Spinal cord (tissue), 10 donors: ENCODE results near the gene PAPSS2. TPM values are rescaled to one million over a fixed set of nuclear protein-coding genes. Genes with fewer than 3 reads are reported as not detected.
A peak's percentile ranks its signal among the peaks of the same experiment; 100 is the strongest.

Experiments
- DNase-seq, 6 donors: peaks; one replicate each; pipeline versions ENCODE4 v3.0.0 to v3.0.0-alpha.2; 2013 to 2015; ENCODE audit warnings: low spot score in 6 of 6, low read depth in 4 of 6
- H3K27ac ChIP-seq: one replicate; pipeline ENCODE4 v1.5.1; 2013; ENCODE audit warnings: low read depth, low read length, control low read depth
- H3K27me3 ChIP-seq: one replicate; pipeline ENCODE4 v1.6.1; 2013; ENCODE audit warnings: low read length; ENCODE audit not compliant: control insufficient read depth, insufficient read depth
- H3K36me3 ChIP-seq: one replicate; pipeline ENCODE4 v1.6.1; 2013; ENCODE audit warnings: low read length; ENCODE audit not compliant: control insufficient read depth, insufficient read depth
- H3K4me1 ChIP-seq: one replicate; pipeline ENCODE4 v1.6.1; 2013; ENCODE audit warnings: low read length; ENCODE audit not compliant: control insufficient read depth, insufficient read depth
- H3K4me3 ChIP-seq: one replicate; pipeline ENCODE4 v1.5.1; 2013; ENCODE audit warnings: low read depth, low read length, control low read depth
- H3K9me3 ChIP-seq: one replicate; pipeline ENCODE4 v1.6.1; 2013; ENCODE audit warnings: low read length; ENCODE audit not compliant: control insufficient read depth, insufficient read depth
- WGBS: methylation state at CpG from one replicate; pipeline ENCODE4 v1.1.5; 2013; ENCODE audit warnings: missing lambda C conversion rate; ENCODE audit not compliant: insufficient coverage; 5-methylcytosine and 5-hydroxymethylcytosine counted together
- polyA plus RNA-seq, 2 donors: library from polyadenylated mRNA; unstranded; fragments of 120-200 nt; gene quantifications; one replicate each; pipeline ENCODE4 v1.2.1, GENCODE V29; 2013; ENCODE audit not compliant: insufficient read length in 2 of 2
- total RNA-seq, 2 donors: library from RNA; depleted of rRNA in 1 of 2; stranded (reverse); fragments of 120-200 nt in 1 of 2; fragments of >200 nt in 1 of 2; gene quantifications; one replicate each; pipeline versions ENCODE4 v1.2.3 to v1.2.4, GENCODE V29; 2013 to 2014
- donor health status: healthy.

PAPSS2 gene
- total and polyA plus RNA-seq, 4 donors, result 8.8 to 13.4 (median 11.2) TPM

- no peak for DNase-seq
- Histone ChIP-seq H3K27ac (no peak overlapping the region), H3K9me3 (no peaks in the 10 kb centered on the region), H3K27me3 (no peaks in the 10 kb centered on the region), H3K4me1 (no peaks in the 10 kb centered on the region), H3K36me3 (no peaks in the 10 kb centered on the region), H3K4me3 (no peak overlapping the region)
- no CpG with 5 or more reads among the region's 2 CpGs for WGBS
Observed at GRCh38 chr10:87678302-87678701, 18.6 kb downstream of the PAPSS2 start.

- H3K27ac ChIP-seq, result no peak overlapping the region
- WGBS, result 100% methylated on average over 1 of the region's 4 CpGs
- H3K27me3 ChIP-seq, result no peaks in the 10 kb centered on the region
- no peak for DNase-seq
- H3K4me3 ChIP-seq, result no peak overlapping the region
- H3K4me1 ChIP-seq, result peaks cover 6% of the 10 kb centered on the region
- no peaks in the 10 kb centered on the region for H3K9me3 ChIP-seq
- H3K36me3 ChIP-seq, result no peaks in the 10 kb centered on the region
Observed at GRCh38 chr10:87683356-87683755, 23.7 kb downstream of the PAPSS2 start.

GRCh38 chr10:87684001-87684638 lies 24.4 kb downstream of the PAPSS2 start:
- no peak for DNase-seq
- H3K36me3 ChIP-seq, result no peaks in the 10 kb centered on the region
- WGBS, result no CpG with 5 or more reads among the region's 7 CpGs
- H3K4me1 ChIP-seq, result peaks cover 6% of the 10 kb centered on the region
- no peaks in the 10 kb centered on the region for H3K27me3 ChIP-seq
- no peak overlapping the region for H3K27ac ChIP-seq
- H3K9me3 ChIP-seq, result no peaks in the 10 kb centered on the region
- no peak overlapping the region for H3K4me3 ChIP-seq

- peak in 2 of 6 donors; percentile 45 to 55 for DNase-seq
- 60% methylated on average over 1 of the region's 5 CpGs for WGBS
- Histone ChIP-seq H3K36me3 (no peaks in the 10 kb centered on the region), H3K27me3 (no peaks in the 10 kb centered on the region), H3K27ac (no peak overlapping the region), H3K9me3 (no peaks in the 10 kb centered on the region), H3K4me1 (peaks cover 6% of the 10 kb centered on the region), H3K4me3 (no peak overlapping the region)
Observed at GRCh38 chr10:87685832-87686574, 26.3 kb downstream of the PAPSS2 start.

GRCh38 chr10:87691506-87692070 lies 31.9 kb downstream of the PAPSS2 start:
- Histone ChIP-seq H3K36me3 (no peaks in the 10 kb centered on the region), H3K27ac (no peak overlapping the region), H3K4me1 (no peaks in the 10 kb centered on the region), H3K4me3 (no peak overlapping the region), H3K9me3 (no peaks in the 10 kb centered on the region), H3K27me3 (no peaks in the 10 kb centered on the region)
- no peak for DNase-seq
- WGBS, result 78% methylated on average over 1 of the region's 3 CpGs

GRCh38 chr10:87692956-87693484 lies 33.3 kb downstream of the PAPSS2 start:
- H3K27me3 ChIP-seq, result no peaks in the 10 kb centered on the region
- no peak overlapping the region for H3K27ac ChIP-seq
- H3K4me3 ChIP-seq, result no peak overlapping the region
- DNase-seq, result no peak
- no CpG with 5 or more reads among the region's 3 CpGs for WGBS
- no peaks in the 10 kb centered on the region for H3K36me3 ChIP-seq
- H3K4me1 ChIP-seq, result no peaks in the 10 kb centered on the region
- H3K9me3 ChIP-seq, result no peaks in the 10 kb centered on the region

- WGBS, result 91% methylated on average over 2 of the region's 4 CpGs
- no peaks in the 10 kb centered on the region for H3K36me3 ChIP-seq
- no peaks in the 10 kb centered on the region for H3K27me3 ChIP-seq
- no peak for DNase-seq
- no peak overlapping the region for H3K27ac ChIP-seq
- H3K4me3 ChIP-seq, result no peak overlapping the region
- H3K4me1 ChIP-seq, result no peaks in the 10 kb centered on the region
- H3K9me3 ChIP-seq, result no peaks in the 10 kb centered on the region
Observed at GRCh38 chr10:87694011-87694794, 34.5 kb downstream of the PAPSS2 start.

- H3K27me3 ChIP-seq, result no peaks in the 10 kb centered on the region
- WGBS, result 83% methylated on average over 1 of the region's 3 CpGs
- no peaks in the 10 kb centered on the region for H3K9me3 ChIP-seq
- H3K27ac ChIP-seq, result no peak overlapping the region
- no peaks in the 10 kb centered on the region for H3K4me1 ChIP-seq
- H3K4me3 ChIP-seq, result no peak overlapping the region
- H3K36me3 ChIP-seq, result no peaks in the 10 kb centered on the region
- DNase-seq, result no peak
Observed at GRCh38 chr10:87695074-87695473, 35.4 kb downstream of the PAPSS2 start.

GRCh38 chr10:87696922-87697745 lies 37.5 kb downstream of the PAPSS2 start:
- WGBS, result 93% methylated on average over 8 of the region's 11 CpGs

More at GRCh38 chr10:87696922-87697745, 37.5 kb downstream of the PAPSS2 start:
- H3K27me3 ChIP-seq, result no peaks in the 10 kb centered on the region
- no peak for DNase-seq
- no peak overlapping the region for H3K4me3 ChIP-seq
- no peak overlapping the region for H3K27ac ChIP-seq
- H3K9me3 ChIP-seq, result no peaks in the 10 kb centered on the region
- H3K36me3 ChIP-seq, result no peaks in the 10 kb centered on the region
- H3K4me1 ChIP-seq, result no peaks in the 10 kb centered on the region
